ENCODE measurements around the gene ADAP1. TPM values are rescaled to one million over a fixed set of nuclear protein-coding genes. Genes with fewer than 3 reads are reported as not detected.

The ADAP1 gene
- total RNA-seq, 1 donor, result 0.72 TPM

DNA sequence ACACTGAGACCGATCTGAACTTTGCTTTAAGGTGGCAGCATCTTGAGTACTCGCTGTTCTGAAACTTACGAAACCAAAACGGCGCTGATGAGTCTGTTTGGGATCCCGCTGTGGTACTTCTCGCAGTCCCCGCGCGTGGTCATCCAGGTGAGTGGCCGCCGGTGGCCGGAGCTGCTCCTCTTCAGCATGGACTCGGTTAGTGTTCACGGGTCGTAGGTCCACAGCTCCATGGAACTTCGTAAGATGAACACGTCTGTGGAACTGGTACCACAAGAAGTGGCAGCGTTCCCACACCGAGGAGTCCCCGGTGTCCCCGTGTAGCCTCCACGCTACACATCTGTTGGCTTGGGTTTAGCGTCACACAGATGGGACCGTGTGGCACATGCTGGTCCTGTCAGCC, 88.6 kb downstream of the ADAP1 start:
- no peak for DNase-seq (ENCODE audit: low read depth)
- no peak overlapping the region for H3K4me3 ChIP-seq (ENCODE audit: low read depth, low read length)
- TF ChIP-seq, protein P1, sequence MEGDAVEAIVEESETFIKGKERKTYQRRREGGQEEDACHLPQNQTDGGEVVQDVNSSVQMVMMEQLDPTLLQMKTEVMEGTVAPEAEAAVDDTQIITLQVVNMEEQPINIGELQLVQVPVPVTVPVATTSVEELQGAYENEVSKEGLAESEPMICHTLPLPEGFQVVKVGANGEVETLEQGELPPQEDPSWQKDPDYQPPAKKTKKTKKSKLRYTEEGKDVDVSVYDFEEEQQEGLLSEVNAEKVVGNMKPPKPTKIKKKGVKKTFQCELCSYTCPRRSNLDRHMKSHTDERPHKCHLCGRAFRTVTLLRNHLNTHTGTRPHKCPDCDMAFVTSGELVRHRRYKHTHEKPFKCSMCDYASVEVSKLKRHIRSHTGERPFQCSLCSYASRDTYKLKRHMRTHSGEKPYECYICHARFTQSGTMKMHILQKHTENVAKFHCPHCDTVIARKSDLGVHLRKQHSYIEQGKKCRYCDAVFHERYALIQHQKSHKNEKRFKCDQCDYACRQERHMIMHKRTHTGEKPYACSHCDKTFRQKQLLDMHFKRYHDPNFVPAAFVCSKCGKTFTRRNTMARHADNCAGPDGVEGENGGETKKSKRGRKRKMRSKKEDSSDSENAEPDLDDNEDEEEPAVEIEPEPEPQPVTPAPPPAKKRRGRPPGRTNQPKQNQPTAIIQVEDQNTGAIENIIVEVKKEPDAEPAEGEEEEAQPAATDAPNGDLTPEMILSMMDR (IDR thresholded peaks at IDR 0.05; ENCODE audit: insufficient read depth, low read length), result no peak

DNA sequence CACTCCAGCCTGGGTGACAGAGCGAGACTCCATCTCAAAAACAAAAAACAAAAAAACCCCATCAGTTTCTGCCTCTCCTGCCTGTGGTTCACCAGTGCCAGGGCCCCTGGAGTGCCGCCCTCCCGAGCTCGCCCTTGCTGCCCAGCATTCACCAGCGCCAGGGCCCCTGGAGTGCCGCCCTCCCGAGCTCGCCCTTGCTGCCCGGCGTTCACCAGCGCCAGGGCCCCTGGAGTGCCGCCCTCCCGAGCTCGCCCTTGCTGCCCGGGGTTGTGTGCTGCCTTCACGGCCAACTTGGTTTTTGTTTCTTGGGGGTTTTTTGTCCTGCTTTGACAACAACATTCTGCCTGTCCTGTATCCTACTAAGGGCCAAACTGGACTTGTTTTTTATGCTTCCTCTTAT, 91.4 kb downstream of the ADAP1 start:
- no peak for DNase-seq (ENCODE audit: low read depth)
- no peak overlapping the region for H3K4me3 ChIP-seq (ENCODE audit: low read depth, low read length)
- TF ChIP-seq, protein P1 (IDR thresholded peaks at IDR 0.05; ENCODE audit: insufficient read depth, low read length), result no peak

DNA sequence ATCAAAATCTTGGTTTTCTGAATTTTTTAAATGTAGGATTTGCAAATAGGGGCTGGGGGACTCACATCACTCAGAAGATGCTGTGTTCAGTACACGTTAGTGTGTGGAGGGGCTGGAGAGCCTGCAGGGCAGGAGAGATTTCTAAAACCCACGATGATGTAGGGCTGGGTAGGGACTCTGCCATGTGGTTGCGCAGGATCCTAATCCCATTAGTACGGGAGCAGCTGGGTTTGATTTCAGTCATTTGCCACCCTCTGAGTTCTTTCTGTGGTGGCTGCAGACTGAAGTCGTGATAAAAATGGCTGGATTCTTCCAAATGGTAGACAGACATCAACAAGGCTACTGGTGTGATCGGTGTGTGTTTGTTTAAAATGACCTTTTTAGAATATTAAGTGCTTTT, 92.3 kb downstream of the ADAP1 start:
- H3K4me3 ChIP-seq (ENCODE audit: low read depth, low read length), result no peak overlapping the region
- DNase-seq (ENCODE audit: low read depth), result no peak
- TF ChIP-seq, protein P1 (IDR thresholded peaks at IDR 0.05; ENCODE audit: insufficient read depth, low read length), result no peak

DNA sequence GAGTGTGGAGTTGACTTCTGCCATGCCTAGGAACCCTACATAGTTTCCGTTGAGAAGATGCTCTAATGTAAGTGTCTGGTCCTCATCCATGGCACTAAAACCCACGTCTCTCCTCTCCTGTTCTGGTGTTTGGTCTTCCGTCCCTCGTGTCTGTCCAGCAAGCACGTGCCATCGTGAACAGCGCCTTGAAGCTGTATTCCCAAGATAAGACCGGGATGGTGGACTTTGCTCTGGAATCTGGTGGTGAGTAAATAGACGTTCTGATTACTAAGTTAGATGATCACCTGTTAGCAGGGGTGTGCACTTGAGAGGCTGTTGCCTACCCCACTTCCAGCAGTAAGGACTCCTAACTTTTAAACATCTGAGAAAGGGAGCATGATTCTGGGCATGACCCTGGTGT, 93.3 kb downstream of the ADAP1 start:
- H3K4me3 ChIP-seq (ENCODE audit: low read depth, low read length), result no peak overlapping the region
- no peak for DNase-seq (ENCODE audit: low read depth)
- TF ChIP-seq, protein P1 (IDR thresholded peaks at IDR 0.05; ENCODE audit: insufficient read depth, low read length), result no peak

DNA sequence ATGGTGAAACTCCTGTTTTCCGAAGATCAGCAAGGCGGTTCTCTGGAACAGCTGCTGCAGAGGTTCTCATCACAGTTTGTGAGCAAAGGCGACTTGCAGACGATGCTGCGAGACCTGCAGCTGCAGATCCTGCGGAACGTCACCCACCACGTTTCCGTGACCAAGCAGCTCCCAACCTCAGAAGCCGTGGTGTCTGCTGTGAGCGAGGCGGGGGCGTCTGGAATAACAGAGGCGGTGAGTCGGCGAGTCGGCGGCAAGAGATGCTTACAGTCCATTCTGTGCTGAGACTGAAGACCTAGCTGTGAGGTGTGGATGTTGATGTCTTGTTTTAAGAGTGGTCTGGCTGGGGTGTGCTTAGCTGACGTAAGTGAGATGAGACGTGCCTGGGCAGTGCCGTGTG, 94.3 kb downstream of the ADAP1 start:
- TF ChIP-seq, protein P1 (IDR thresholded peaks at IDR 0.05; ENCODE audit: insufficient read depth, low read length), result no peak
- H3K4me3 ChIP-seq (ENCODE audit: low read depth, low read length), result no peak overlapping the region
- no peak for DNase-seq (ENCODE audit: low read depth)

DNA sequence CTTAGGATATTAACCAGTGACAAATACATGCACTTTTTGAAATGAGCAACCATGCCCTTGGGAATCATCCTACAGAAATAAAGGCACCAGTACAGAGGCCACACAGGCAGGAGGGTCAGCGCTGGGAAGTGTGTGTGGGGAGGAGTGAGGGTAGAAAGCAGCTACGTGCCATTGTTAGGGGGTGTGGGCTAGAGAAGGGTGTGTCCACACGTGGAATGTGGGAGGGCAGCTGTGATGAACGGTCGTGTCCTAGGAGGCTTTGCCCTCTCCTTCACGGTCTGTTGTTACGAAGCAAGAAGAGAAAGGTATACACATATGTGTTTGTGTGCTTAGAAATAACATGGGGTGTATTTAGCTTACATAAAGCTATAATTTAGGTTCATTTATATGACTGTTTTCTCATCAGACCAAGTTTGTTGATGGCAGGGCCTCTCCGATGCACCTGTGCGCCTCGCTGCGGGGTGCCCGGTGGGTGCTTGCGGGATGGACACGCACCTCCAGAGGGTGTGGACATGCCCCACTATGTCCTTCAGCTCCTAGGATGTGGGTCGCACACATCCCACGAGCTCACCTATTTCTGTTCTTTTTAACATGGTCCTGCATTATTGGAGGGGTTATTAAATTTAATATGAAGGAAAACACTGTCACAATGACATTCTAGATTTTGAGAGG, 95.0 kb downstream of the ADAP1 start:
- no peak for DNase-seq (ENCODE audit: low read depth)
- TF ChIP-seq, protein P1 (IDR thresholded peaks at IDR 0.05; ENCODE audit: insufficient read depth, low read length), result no peak
- no peak overlapping the region for H3K4me3 ChIP-seq (ENCODE audit: low read depth, low read length)

DNA sequence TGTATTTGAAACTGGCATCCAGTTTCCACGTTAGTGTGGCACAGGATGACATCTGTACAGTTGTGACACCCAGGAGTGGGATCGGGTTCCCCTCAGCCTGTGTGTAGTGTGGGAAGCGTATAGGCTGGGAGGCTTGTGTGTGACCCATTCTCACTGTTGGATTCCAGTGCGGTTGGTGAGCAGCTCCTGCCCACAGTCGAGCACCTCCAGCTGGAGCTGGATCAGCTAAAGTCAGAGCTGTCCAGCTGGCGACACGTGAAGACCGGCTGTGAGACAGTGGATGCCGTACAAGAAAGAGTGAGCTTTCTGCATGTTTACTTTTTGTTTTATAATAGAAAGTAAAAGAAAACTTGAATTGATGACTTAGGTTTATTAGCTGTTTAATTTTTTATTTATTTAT, 96.8 kb downstream of the ADAP1 start:
- no peak for DNase-seq (ENCODE audit: low read depth)
- no peak overlapping the region for H3K4me3 ChIP-seq (ENCODE audit: low read depth, low read length)
- TF ChIP-seq, protein P1 (IDR thresholded peaks at IDR 0.05; ENCODE audit: insufficient read depth, low read length), result no peak
